PFSK-1 (cell line): ENCODE results near the gene TPST1.

Source experiments
- FOXP2 ChIP-seq: optimal IDR thresholded peaks from 2 replicates; pipeline ENCODE3; 2011; ENCODE audit warnings: borderline replicate concordance, control low read depth, inconsistent platforms; ENCODE audit not compliant: insufficient read depth; ENCODE audit errors: extremely low read length, extremely low read depth
- POLR2AphosphoS5 ChIP-seq: IDR thresholded peaks from 2 replicates; pipeline ENCODE4 v1.6.1; 2012; ENCODE audit warnings: low read depth, mild to moderate bottlenecking, control low read depth, low read length, moderate library complexity
- REST ChIP-seq, 2 experiments: IDR thresholded peaks; 2 replicates each; pipeline versions ENCODE4 v1.6.1 to v1.8.0; 2011 to 2012; ENCODE audit warnings: low read depth in 2 of 2, low read length in 2 of 2, control low read depth in 1 of 2, inconsistent platforms in 1 of 2, mild to moderate bottlenecking in 1 of 2, moderate library complexity in 1 of 2; ENCODE audit not compliant: insufficient read depth in 1 of 2
- SIN3A ChIP-seq: IDR thresholded peaks from 2 replicates; pipeline ENCODE4 v1.6.1; 2012; ENCODE audit warnings: mild to moderate bottlenecking, low read length, moderate library complexity, borderline replicate concordance; ENCODE audit not compliant: insufficient read depth
- TAF1 ChIP-seq: IDR thresholded peaks from 2 replicates; pipeline ENCODE4 v1.6.1; 2012; ENCODE audit warnings: low read length, control low read depth, borderline replicate concordance; ENCODE audit not compliant: insufficient read depth

The TPST1 gene

GRCh38 chr7:66164356-66164755 lies 40.8 kb upstream of the TPST1 start:
- no peak for TF ChIP-seq REST (IDR thresholded peaks at IDR 0.05; ENCODE audit: insufficient read depth in 1 of 2, low read depth in 2 of 2, low read length in 2 of 2)
- TF ChIP-seq SIN3A = no peak

GRCh38 chr7:66167773-66168387 lies 37.3 kb upstream of the TPST1 start:
- TF ChIP-seq POLR2AphosphoS5 = no peak
- no peak for TF ChIP-seq REST (IDR thresholded peaks at IDR 0.05; ENCODE audit: insufficient read depth in 1 of 2, low read depth in 2 of 2, low read length in 2 of 2)
- TF ChIP-seq FOXP2 = no peak
- TF ChIP-seq SIN3A = no peak
- no peak for TF ChIP-seq TAF1

- TF ChIP-seq POLR2AphosphoS5 = no peak
- no peak for TF ChIP-seq REST (IDR thresholded peaks at IDR 0.05; ENCODE audit: insufficient read depth in 1 of 2, low read depth in 2 of 2, low read length in 2 of 2)
- no peak for TF ChIP-seq FOXP2
- TF ChIP-seq TAF1 = no peak
- no peak for TF ChIP-seq SIN3A
Observed at GRCh38 chr7:66169616-66170015, 35.5 kb upstream of the TPST1 start.

GRCh38 chr7:66170309-66171231 lies 34.6 kb upstream of the TPST1 start:
- TF ChIP-seq FOXP2 = no peak

- TF ChIP-seq TAF1 = no peak
- TF ChIP-seq REST (IDR thresholded peaks at IDR 0.05; ENCODE audit: insufficient read depth in 1 of 2, low read depth in 2 of 2, low read length in 2 of 2) = no peak
- no peak for TF ChIP-seq FOXP2
- TF ChIP-seq SIN3A = no peak
- no peak for TF ChIP-seq POLR2AphosphoS5
Observed at GRCh38 chr7:66173856-66174255, 31.3 kb upstream of the TPST1 start.
